ELR (cell line): ENCODE data around the gene FAM180A.
"Not testable (repeated sequence)": the region's sequence is repeated elsewhere in the genome, so short reads cannot be mapped to it uniquely, and the experiment has no call there.

Experiments
- DNase-seq: peaks from one replicate; pipeline ENCODE4 v3.0.0-alpha.2; 2015; ENCODE audit warnings: low read depth

FAM180A gene

GRCh38 chr7:135741905-135742304 lies 6.7 kb downstream of the FAM180A start:
- no peak for DNase-seq

- no peak for DNase-seq
Observed at GRCh38 chr7:135740889-135741288, 7.7 kb downstream of the FAM180A start.

GRCh38 chr7:135737306-135737647 lies 11.3 kb downstream of the FAM180A start:
- not testable (repeated sequence) for DNase-seq

GRCh38 chr7:135736586-135737305 lies 11.9 kb downstream of the FAM180A start:
- DNase-seq = no peak

- DNase-seq = no peak
Observed at GRCh38 chr7:135734343-135734689, 14.3 kb downstream of the FAM180A start.

- DNase-seq = peak; percentile 6
Observed at GRCh38 chr7:135733603-135734342, 14.8 kb downstream of the FAM180A start.

- DNase-seq = no peak
Observed at GRCh38 chr7:135731131-135731530, 17.5 kb downstream of the FAM180A start.

GRCh38 chr7:135729230-135729629 lies 19.4 kb downstream of the FAM180A start:
- no peak for DNase-seq

GRCh38 chr7:135728136-135728669 lies 20.4 kb downstream of the FAM180A start, which contains the start of gene SLC13A4:
Gene SLC13A4, minus strand, starts transcription at chr7:135728186. Its CDS starts 690 bp downstream, at chr7:135727496.
- no peak for DNase-seq

- no peak for DNase-seq
Observed at GRCh38 chr7:135726911-135727673, 21.5 kb downstream of the FAM180A start.

GRCh38 chr7:135726276-135726788 lies 22.3 kb downstream of the FAM180A start:
- DNase-seq = no peak

- no peak for DNase-seq
Observed at GRCh38 chr7:135723411-135723810, 25.2 kb downstream of the FAM180A start.

GRCh38 chr7:135721198-135721820 lies 27.3 kb downstream of the FAM180A start:
- no peak for DNase-seq

- DNase-seq = no peak
Observed at GRCh38 chr7:135719688-135720087, 28.9 kb downstream of the FAM180A start.

GRCh38 chr7:135718794-135719437 lies 29.7 kb downstream of the FAM180A start:
- DNase-seq = no peak

- DNase-seq = no peak
Observed at GRCh38 chr7:135718219-135718618, 30.4 kb downstream of the FAM180A start.

GRCh38 chr7:135717693-135718092 lies 30.9 kb downstream of the FAM180A start:
- no peak for DNase-seq

GRCh38 chr7:135716677-135717238 lies 31.9 kb downstream of the FAM180A start:
- DNase-seq = peak; percentile 86

GRCh38 chr7:135715673-135716072 lies 32.9 kb downstream of the FAM180A start:
- DNase-seq = no peak

GRCh38 chr7:135715055-135715522 lies 33.5 kb downstream of the FAM180A start:
- no peak for DNase-seq

- peak; percentile 96 for DNase-seq
Observed at GRCh38 chr7:135714534-135715009, 34.0 kb downstream of the FAM180A start.
